C4-2B (cell line): ENCODE measurements around the gene GAMT.

Experiments used
- CTCF ChIP-seq: fragments of 450-650 bp; conservative IDR thresholded peaks from 2 replicates; pipeline ENCODE4 v1.5.1; 2017; ENCODE audit warnings: mild to moderate bottlenecking
- ZFX ChIP-seq: fragments of 450-650 bp; IDR thresholded peaks from 2 replicates; pipeline ENCODE4 v1.6.1; 2017

DNA sequence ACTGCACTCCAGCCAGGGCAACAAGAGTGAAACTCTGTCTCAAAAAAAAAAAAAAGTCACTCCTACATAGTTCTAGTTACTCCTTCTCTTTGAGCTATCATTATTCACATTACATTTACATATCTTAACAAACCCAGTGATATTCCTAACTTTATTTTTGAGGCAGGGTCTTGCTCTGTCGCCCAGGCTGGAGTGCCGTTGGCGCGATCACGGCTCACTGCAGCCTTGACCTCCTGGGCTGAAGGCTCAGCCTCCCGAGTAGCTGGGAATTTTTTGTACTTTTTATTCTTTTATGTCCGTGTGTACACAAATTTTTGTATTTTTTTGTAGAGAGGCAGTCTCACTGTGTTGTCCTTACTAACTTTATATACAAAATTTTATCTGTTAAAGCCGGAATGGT is 36.3 kb upstream of the GAMT start:
- TF ChIP-seq CTCF (no peak), ZFX (no peak)
